SK-N-SH (cell line): ENCODE results near the gene GABRQ.

ENCODE experiments used
- ELF1 ChIP-seq: IDR thresholded peaks from 2 replicates; pipeline ENCODE4 v1.4.0; 2012
- FOXJ3 ChIP-seq: sonication (generic); formaldehyde crosslinking; IDR thresholded peaks from 2 replicates; pipeline ENCODE4 v1.5.1; 2020; ENCODE audit warnings: mild to moderate bottlenecking, missing genetic modification reagents
- MXI1 ChIP-seq: IDR thresholded peaks from 2 replicates; pipeline ENCODE4 v1.6.1; 2012; ENCODE audit warnings: mild to moderate bottlenecking, low read depth, low read length, improper control_type of control experiment
- POLR2AphosphoS5 ChIP-seq: IDR thresholded peaks from 2 replicates; pipeline ENCODE4 v1.6.1; 2012; ENCODE audit warnings: low read depth, low read length
- RXRA ChIP-seq: IDR thresholded peaks from 2 replicates; pipeline ENCODE4 v1.4.0; 2012; ENCODE audit warnings: low read depth, mild to moderate bottlenecking, borderline replicate concordance
- SIN3A ChIP-seq: IDR thresholded peaks from 2 replicates; pipeline ENCODE4 v1.6.1; 2012; ENCODE audit warnings: low read depth, mild to moderate bottlenecking, low read length, moderate library complexity, borderline replicate concordance
- YY1 ChIP-seq: IDR thresholded peaks from 2 replicates; pipeline ENCODE4 v1.4.0; 2012; ENCODE audit warnings: low read depth, mild to moderate bottlenecking
- TF ChIP-seq, protein P1 (sequence below): fragments of 200-600 bp; sonication (generic); IDR thresholded peaks from 2 replicates; pipeline ENCODE4 v1.6.1; 2017; ENCODE audit warnings: antibody characterized with exemption, mild to moderate bottlenecking, moderate library complexity
- TF ChIP-seq, protein P2 (sequence below): IDR thresholded peaks from 2 replicates; pipeline ENCODE4 v1.4.0; 2012; ENCODE audit warnings: low read depth, borderline replicate concordance

DNA sequence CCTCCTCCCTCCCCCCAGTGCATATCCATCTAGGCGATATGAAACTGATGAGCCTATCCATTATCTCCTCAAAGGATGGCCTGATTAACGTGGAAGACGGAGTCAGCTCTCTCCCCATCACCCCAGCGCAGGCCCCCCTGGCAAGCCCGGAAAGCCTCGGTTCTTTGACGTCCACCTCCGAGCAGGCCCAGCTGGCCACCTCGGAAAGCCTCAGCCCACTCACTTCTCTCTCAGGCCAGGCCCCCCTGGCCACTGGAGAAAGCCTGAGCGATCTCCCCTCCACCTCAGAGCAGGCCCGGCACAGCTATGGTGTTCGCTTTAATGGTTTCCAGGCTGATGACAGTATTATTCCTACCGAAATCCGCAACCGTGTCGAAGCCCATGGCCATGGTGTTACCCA, 14.8 kb downstream of the GABRQ start:
- TF ChIP-seq, protein P1, sequence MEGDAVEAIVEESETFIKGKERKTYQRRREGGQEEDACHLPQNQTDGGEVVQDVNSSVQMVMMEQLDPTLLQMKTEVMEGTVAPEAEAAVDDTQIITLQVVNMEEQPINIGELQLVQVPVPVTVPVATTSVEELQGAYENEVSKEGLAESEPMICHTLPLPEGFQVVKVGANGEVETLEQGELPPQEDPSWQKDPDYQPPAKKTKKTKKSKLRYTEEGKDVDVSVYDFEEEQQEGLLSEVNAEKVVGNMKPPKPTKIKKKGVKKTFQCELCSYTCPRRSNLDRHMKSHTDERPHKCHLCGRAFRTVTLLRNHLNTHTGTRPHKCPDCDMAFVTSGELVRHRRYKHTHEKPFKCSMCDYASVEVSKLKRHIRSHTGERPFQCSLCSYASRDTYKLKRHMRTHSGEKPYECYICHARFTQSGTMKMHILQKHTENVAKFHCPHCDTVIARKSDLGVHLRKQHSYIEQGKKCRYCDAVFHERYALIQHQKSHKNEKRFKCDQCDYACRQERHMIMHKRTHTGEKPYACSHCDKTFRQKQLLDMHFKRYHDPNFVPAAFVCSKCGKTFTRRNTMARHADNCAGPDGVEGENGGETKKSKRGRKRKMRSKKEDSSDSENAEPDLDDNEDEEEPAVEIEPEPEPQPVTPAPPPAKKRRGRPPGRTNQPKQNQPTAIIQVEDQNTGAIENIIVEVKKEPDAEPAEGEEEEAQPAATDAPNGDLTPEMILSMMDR: no peak
- no peak for TF ChIP-seq POLR2AphosphoS5
- no peak for TF ChIP-seq MXI1
- TF ChIP-seq RXRA: no peak
- no peak for TF ChIP-seq FOXJ3 (CRISPR knock-in tag)
- TF ChIP-seq SIN3A: no peak
- TF ChIP-seq ELF1: no peak
- TF ChIP-seq YY1: no peak
- TF ChIP-seq, protein P2, sequence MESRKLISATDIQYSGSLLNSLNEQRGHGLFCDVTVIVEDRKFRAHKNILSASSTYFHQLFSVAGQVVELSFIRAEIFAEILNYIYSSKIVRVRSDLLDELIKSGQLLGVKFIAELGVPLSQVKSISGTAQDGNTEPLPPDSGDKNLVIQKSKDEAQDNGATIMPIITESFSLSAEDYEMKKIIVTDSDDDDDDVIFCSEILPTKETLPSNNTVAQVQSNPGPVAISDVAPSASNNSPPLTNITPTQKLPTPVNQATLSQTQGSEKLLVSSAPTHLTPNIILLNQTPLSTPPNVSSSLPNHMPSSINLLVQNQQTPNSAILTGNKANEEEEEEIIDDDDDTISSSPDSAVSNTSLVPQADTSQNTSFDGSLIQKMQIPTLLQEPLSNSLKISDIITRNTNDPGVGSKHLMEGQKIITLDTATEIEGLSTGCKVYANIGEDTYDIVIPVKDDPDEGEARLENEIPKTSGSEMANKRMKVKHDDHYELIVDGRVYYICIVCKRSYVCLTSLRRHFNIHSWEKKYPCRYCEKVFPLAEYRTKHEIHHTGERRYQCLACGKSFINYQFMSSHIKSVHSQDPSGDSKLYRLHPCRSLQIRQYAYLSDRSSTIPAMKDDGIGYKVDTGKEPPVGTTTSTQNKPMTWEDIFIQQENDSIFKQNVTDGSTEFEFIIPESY: no peak
